Brain microvascular endothelial cell (primary cell): ENCODE measurements around the gene GPR146.

Experiments used
- DNase-seq: peaks from one replicate; pipeline ENCODE4 v3.0.0-alpha.2; 2020
- H3K27ac ChIP-seq: fragments of 250-450 bp; sonication (Bioruptor Pico); 2 replicates; pipeline ENCODE4 v1.5.1; 2020; ENCODE audit warnings: mild to moderate bottlenecking, moderate library complexity
- H3K27me3 ChIP-seq: fragments of 250-450 bp; sonication (Bioruptor Pico); replicated peaks from 2 replicates; pipeline ENCODE4 v1.5.1; 2020; ENCODE audit warnings: mild to moderate bottlenecking
- H3K36me3 ChIP-seq: fragments of 250-450 bp; sonication (Bioruptor Pico); replicated peaks from 2 replicates; pipeline ENCODE4 v1.5.1; 2020; ENCODE audit warnings: mild to moderate bottlenecking
- H3K4me3 ChIP-seq: 2 replicates; pipeline ENCODE4 v1.5.1; 2011; ENCODE audit warnings: low read depth, mild to moderate bottlenecking, control low read depth, low read length, moderate library complexity
- CTCF ChIP-seq: IDR thresholded peaks from 2 replicates; pipeline ENCODE4 v1.5.1; 2011; ENCODE audit warnings: low read depth, mild to moderate bottlenecking, moderate library complexity, low read length, control low read depth, inconsistent platforms; ENCODE audit errors: missing control alignments
- in situ Hi-C: cut with HindIII; loops from 2 replicates; pipeline ENCODE4 v1.10.0; 2017; ENCODE audit warnings: low sequenced_read_pairs, low pct_ligation_motif_present

Gene GPR146

GRCh38 chr7:1014681-1015080 is 29.7 kb upstream of the GPR146 start:
- H3K27ac ChIP-seq: no peak overlapping the region
- DNase-seq: no peak
- H3K27me3 ChIP-seq: no peaks in the 10 kb centered on the region
- H3K36me3 ChIP-seq: peaks cover under 1% of the 10 kb centered on the region
- H3K4me3 ChIP-seq: no peak overlapping the region
- in situ Hi-C loops: no loop called here
- no peak for TF ChIP-seq CTCF

GRCh38 chr7:1015196-1016121 is 28.9 kb upstream of the GPR146 start:
- TF ChIP-seq CTCF: no peak
- DNase-seq: no peak
- in situ Hi-C loops: no loop called here
- Histone ChIP-seq H3K27me3 (no peaks in the 10 kb centered on the region), H3K36me3 (no peaks in the 10 kb centered on the region), H3K4me3 (no peak overlapping the region), H3K27ac (no peak overlapping the region)

GRCh38 chr7:1016577-1017531 is 27.5 kb upstream of the GPR146 start:
- no peak overlapping the region for H3K27ac ChIP-seq
- H3K4me3 ChIP-seq: no peak overlapping the region
- TF ChIP-seq CTCF: no peak
- in situ Hi-C loops: no loop called here
- no peaks in the 10 kb centered on the region for H3K27me3 ChIP-seq
- DNase-seq: no peak
- peaks cover 8% of the 10 kb centered on the region for H3K36me3 ChIP-seq

GRCh38 chr7:1017586-1018333 is 26.6 kb upstream of the GPR146 start:
- Histone ChIP-seq H3K27ac (no peak overlapping the region), H3K36me3 (peaks cover 8% of the 10 kb centered on the region), H3K27me3 (no peaks in the 10 kb centered on the region), H3K4me3 (no peak overlapping the region)
- in situ Hi-C loops: no loop called here
- TF ChIP-seq CTCF: no peak
- DNase-seq: no peak

GRCh38 chr7:1018334-1018695 is 26.0 kb upstream of the GPR146 start:
- DNase-seq: no peak
- in situ Hi-C loops: no loop called here

More at GRCh38 chr7:1018334-1018695, 26.0 kb upstream of the GPR146 start:
- no peaks in the 10 kb centered on the region for H3K27me3 ChIP-seq
- H3K4me3 ChIP-seq: no peak overlapping the region
- H3K27ac ChIP-seq: no peak overlapping the region
- TF ChIP-seq CTCF: no peak
- peaks cover 8% of the 10 kb centered on the region for H3K36me3 ChIP-seq
